NOMO-1 treated with dmso at 0.1 percent for 144 hours (cell line): ENCODE data around the gene ASB9.
"Not testable (repeated sequence)": the region's sequence is repeated elsewhere in the genome, so short reads cannot be mapped to it uniquely, and the experiment has no call there.

Experiments used
- DNase-seq: peaks from one replicate; lab custom pipeline; 2025; ENCODE audit not compliant: unreplicated experiment; lab: John Stamatoyannopoulos, UW

ASB9 gene, protein sequence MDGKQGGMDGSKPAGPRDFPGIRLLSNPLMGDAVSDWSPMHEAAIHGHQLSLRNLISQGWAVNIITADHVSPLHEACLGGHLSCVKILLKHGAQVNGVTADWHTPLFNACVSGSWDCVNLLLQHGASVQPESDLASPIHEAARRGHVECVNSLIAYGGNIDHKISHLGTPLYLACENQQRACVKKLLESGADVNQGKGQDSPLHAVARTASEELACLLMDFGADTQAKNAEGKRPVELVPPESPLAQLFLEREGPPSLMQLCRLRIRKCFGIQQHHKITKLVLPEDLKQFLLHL

DNA sequence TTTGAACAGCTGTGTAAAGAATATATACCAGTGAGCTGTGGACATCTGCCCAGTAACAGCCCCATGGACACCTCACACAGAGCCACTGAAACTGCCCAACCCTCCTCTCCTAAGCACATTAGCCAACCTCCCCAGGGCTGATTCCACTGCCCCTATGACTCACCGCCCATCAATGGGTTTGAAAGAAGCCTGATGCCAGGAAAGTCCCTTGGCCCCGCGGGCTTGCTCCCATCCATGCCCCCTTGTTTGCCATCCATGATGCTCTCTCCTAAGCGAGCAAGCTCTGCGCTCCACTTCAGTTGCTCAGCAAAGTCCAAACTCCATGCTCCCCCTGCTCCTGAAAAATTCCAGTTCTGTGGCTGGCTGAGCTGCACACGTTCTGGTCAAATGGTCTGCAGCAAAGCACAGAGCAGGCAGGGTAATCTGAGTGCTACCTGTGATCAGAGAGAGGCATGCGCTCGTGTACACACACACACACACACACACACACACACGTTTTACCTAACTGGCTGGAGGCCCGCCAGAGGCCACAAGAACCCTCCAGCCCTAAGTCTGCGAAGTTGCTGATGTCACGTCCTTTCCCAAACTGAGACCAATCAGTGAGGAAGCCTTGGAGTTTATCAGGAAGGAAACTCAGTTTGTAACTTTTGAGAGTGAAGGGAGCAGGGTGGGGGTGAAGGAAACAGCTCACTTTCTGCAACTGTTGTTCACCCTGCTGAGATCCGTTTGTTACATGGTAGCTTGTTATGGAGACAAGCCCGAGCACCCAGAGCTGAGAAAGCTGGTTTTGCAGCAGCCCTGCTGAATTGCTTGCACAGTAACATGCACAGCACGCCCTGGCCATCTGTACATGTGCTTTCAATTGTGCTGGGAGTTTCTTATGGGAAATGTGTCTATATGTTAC lies at the start of gene ASB9:
Gene ASB9 (minus strand): TSS at position 466 of the 904 bp plus-strand sequence. CDS start 209 bp downstream, at position 257.
- no peak for DNase-seq

DNA sequence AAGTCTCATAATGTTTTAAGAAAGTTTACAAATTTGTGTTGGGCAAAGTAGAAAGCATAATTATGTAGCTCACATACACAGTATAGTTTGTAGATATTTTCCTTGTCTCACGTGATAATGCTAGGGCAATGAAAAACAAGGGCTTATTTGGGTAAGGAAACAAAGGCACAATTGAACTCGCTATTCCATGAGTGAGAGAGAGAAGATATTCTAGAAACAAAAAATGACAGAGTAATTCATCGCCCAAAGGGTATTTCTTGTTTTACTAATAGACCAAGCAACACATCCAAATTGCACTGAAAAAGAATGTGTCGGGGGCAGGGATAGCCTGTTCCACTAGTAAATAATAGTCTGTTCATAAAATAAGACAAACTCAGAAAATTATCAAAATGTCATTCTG lies 49.2 kb upstream of the ASB9 start:
- no peak for DNase-seq

DNA sequence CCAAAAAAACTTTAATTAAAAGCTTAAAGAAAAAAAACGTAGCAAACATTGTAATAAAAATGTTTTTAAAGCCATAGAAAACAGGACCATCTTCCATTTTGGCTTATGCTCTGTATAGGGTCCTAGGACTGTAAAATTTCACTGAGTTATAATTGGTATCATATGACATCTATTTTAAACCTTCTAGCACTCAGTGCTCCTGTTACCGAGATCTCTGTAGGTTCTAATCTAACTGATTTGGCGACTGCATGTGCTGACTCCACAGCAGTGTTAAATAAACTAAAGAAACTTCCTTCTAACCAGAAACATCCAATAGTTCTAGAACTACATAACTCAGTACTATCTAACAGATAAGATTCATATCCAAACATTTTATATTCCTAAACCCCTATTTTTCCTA lies 45.6 kb upstream of the ASB9 start, which contains the start of gene ASB11:
Gene ASB11 (minus strand): TSS at position 132 of the 400 bp plus-strand sequence. CDS start 35 bp downstream, at position 97.
- no peak for DNase-seq

DNA sequence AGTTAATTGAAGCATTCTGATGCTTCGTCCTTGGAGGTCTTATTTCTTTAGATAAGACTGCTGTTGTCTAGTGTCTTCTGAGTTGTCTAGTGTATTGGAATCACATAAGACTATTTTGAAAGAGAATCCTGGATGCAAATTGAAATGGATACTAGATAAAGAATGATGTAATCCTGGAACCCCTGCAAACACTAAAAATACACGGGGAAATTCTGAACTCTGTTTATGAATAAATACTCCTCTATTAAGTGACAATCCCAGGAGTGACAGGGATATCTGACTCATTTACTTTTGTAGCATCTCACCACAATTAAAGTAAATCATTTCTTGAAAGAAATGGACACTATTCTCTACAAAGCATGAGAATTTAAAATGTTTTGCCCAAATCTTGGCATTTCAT lies 44.6 kb upstream of the ASB9 start:
- no peak for DNase-seq

DNA sequence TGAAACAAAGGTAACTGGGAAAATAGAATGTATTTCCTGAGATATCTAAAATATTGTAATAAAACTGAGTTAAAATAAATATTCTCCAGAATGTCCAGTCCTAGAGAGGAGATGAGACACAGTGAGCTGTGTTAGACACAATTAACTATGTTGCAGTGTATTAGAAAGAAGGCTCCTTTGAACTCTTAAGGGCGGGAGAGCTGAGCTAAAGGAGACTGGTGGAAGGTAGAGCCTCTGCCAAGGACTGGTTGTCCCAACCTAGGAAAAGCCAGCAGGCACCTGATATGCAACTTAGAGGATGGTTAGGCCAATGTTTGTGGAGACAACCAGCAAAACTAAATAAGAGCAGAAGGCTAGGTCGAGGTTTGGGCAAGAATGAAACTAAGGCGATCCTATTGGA lies 41.2 kb upstream of the ASB9 start:
- DNase-seq: no peak

DNA sequence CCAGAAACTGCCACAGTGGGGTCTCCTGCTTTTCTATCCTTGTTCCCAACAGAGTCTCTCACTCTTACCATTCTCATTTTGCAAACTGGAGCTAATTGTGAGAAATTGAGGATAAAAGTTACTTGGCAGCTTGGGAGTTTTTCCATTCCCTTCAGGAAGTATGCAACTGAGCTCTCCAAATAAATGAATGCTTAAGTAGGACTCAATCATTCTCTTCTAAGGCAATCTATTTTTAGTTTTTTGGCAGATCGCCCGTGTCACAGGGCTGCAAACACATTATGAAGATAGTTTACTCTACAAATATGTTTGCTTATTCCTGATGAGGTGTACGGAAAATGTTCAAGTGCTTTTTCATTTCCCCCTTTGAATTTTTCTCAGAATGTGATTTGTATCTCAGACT lies 40.2 kb upstream of the ASB9 start:
- no peak for DNase-seq

DNA sequence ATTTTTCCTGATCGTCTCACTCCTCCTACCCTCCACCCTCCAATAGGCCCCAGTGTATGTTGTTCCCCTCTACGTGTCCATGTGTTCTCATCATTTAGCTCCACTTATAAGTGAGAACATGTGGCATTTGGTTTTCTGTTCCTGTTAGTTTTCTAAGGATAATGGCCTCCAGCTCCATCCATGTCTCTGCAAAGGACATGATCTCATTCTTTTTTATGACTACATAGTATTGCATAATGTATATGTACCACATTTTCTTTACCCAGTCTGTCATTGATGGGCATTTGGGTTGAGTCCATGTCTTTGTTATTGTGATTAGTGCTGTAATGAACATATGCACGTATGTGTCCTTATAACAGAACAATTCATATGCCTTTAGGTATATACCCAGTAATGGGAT lies 36.0 kb upstream of the ASB9 start:
- not testable (repeated sequence) for DNase-seq

DNA sequence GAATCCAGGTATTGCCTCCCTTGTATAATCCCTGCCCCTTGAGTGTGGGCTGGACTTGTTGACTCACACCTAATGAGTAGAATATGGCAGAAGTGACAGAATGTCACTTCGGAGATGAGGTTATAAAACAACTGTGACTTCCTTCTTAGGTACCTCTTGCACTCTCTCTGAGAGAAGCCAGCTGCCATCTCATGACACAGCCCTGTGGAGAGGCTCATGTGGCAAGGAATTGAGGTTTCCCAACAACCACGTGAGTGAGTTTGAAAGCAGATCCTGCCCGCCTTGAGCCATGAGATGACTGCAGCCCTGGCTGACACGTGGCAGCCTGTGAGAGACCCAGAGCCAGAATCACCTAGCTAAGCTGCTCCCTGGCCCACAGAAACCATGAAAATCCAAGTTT lies 32.0 kb upstream of the ASB9 start:
- peak; percentile 80 for DNase-seq

DNA sequence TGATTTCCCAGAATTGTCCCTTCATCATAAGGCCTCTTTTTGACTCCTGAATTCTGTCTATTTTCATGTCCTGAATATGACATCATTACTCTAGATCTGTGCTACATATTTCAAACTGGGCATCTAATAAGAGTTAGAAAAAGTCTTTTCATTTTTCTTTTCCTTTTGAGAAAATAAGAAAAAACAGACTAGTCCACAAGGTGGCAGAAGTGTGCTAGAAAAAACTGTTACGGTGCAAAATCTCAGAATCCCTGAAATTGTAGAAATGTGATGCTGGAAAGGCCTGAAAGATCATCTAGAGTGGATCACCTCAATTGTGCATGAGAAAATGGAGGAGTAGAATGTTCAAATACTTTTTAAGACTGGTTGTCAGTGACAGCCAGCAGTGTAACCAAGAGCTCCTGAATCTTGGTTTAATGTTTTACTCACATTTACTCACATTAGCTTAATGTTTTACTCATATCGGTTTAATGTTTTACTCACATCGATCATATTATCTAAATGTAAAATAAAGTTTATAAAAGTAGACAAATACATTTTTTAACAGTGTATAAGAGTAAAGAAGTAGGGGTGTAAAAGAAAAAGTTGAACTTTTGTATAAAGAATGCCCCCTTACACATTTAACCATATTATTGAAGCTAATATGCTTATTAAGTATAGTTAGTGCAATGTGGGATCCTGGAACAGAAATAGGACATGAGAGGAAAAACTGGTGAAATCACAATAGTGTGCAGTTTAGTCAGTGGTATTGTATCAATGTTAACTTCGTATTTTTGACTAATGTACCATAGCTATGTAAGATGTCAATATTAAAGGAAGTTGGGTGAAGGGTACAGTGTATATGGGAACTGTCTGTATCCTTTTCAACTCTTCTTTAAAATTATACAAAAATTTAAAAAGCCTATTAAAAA lies 30.3 kb upstream of the ASB9 start:
- DNase-seq: peak; percentile 5

DNA sequence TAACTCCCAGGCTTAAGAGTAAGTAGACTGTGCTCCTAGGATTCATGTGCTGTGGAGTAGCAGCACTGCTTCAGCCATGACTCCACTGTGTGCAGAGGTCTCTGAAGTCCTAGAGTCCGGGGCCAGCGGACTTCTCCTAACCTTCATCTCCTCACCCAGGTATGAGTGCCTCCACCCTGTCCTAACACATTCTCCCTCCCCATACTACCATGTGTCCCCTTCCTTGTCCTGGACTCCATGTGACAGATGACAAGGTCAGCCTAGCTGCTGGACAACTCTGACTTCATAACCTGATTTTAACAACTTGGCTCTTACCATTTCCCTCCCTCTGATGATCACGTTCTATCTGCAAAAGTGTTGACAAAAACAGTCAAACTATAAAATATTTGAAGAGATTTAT lies 28.9 kb upstream of the ASB9 start:
- DNase-seq: no peak

DNA sequence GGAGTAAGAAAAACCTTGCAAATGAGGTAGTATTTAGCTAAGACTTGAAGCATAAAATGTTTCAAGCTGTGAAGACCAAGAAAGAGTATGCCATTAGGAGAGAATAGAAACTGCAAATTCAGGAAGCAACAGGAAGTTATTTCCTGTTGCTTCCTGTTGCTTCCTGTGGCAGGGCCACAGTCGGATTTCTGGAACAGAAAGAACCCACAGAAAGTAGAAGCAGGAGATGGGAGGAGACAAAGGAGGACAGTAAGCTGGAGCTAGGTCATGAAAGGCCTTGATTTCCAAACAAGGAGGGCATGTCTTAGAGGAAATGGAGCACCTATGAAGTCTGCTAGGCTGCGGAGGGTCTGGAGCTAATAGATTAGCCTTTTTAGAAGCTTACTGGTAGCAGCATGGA lies 28.3 kb upstream of the ASB9 start:
- DNase-seq: no peak

DNA sequence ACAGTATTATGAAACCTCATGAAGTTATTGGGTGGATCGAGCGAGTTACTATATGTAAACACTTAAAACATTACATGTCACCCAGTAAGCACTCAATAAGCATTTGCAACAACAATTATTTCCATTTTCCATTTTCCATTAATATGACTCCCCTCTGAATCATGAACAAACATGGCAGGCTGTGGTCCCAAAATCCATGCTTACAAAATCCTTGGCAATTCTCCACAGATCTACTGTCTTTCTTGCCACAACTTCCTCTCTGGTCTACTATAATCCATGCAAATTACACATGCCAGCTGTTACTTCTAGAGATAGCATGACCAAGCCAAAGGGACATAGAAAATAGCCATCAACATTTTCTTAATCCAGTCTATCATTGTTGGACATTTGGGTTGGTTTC lies 23.6 kb upstream of the ASB9 start:
- no peak for DNase-seq

DNA sequence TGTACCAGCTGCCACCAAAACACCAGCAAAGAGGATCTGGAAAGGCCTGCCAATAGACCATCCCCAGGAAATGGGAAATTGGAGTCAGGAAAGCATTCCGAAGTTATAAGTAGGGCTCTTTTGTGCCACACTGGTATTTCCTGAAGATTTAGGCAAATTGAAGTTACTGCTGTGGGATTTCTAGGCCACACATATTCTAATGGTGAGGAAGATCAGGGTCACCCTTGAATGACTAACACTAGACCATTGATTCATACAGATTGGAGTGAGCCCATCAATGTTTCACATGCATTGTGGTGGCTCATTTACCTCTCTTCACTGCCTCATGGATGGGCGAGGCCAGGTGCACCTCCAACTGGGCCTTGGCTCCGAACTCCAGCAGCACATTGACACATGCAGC lies 23.0 kb upstream of the ASB9 start:
- DNase-seq: no peak

DNA sequence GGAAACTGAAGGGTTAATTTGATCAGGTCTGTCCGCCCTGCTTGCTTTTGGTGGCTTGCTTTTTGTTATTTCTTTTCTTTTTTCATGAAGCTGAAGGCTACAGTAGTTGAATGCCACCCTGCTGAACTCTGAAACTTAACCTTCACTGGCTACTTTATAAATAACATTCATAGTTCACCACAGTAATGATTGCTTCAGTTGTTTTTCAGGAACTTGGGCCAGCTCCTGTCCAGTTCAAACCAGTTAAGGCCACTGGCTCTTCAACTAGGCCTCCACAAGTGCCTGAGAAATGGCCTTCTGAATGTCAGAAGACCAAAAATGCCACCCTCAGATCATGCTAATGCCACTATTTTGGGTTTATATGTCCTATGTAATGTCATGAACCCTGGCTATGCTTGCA lies 7.7 kb upstream of the ASB9 start:
- DNase-seq: no peak

DNA sequence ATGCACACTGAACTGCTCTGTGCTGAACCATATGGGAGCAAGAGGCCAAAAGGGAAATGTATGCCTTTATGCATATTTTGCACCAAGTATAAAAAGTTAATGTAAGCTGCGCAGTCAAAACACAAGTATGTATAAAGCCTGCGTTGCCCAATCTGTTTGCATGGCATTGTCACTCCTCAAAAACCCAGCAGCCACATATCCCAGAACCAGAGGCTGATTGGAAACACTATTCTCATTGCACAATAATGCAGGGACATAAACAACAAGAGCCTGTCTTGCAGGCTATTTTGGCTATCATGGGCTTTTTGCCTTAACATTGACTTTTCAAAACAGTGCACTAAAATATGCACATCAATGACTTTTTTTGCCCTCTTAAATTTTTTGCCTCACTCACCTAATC lies 5.1 kb upstream of the ASB9 start:
- DNase-seq: no peak

DNA sequence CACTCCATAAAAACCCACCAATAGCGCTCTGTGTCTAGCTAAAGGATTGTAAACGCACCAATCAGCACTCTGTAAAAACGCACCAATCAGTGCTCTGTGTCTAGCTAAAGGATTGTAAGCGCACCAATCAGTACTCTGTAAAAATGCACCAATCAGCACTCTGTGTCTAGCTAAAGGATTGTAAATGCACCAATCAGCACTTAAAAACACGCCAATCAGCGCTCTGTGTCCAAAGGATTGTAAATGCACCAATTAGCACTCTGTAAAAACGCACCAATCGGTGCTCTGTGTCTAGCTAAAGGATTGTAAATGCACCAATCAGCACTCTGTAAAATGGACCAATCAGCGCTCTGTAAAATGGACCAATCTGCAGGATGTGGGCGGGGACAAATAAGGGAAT lies 3.4 kb upstream of the ASB9 start:
- DNase-seq: not testable (repeated sequence)

DNA sequence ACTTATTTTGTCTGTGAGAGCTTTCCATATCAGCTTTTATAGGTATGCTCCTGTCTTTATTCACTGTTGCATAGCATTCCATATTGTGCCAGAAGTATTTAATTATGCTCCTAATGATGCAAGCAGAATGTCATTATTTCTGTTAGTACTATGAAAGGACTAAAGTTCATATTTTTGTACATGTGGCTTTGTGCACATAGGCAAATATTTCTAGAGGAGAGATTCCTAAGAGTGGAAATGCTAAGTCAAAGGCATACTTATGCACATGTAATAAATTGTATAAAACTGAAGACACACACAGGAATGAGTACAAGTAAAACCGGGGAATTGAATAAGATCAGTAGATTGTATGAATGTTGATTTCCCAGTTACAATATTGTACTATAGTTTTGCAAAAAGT lies 1.9 kb upstream of the ASB9 start:
- no peak for DNase-seq

DNA sequence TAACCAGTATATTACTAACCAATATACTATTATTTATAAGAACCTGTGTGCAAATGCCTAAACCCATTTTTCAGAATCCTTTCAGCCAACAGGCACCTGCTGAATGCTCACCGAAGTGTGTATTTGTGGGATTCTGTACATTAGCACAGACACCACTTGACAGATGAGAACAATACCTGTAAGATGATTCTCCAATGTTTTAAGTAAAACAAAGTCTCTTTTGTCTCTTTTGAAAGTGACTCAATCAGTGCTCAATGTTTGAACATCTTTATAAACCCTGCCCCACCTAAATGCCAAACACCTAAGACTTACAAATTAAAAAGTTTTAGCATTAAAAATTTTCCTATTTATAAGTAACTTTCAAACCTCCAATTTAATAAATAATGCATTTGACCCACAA lies 763 bp downstream of the ASB9 start:
- DNase-seq: no peak

DNA sequence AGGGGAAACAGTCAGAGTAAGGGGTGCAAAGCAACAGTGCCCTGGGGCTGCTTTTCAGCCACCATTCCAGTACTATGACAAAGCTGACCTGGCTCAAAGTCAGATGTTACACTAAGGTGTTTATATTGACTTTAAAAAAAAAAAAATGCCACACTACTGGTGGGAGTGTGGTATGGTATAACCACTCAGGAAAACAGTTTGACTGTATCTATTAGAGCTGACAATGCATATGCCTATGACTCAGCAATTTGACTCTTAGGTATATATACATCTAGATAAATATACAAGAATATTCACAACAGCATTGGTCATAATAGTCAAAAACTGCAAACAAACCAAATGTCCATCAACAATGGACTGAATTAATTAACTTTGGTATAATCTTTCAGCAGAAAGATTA lies 15.0 kb downstream of the ASB9 start:
- DNase-seq: no peak

DNA sequence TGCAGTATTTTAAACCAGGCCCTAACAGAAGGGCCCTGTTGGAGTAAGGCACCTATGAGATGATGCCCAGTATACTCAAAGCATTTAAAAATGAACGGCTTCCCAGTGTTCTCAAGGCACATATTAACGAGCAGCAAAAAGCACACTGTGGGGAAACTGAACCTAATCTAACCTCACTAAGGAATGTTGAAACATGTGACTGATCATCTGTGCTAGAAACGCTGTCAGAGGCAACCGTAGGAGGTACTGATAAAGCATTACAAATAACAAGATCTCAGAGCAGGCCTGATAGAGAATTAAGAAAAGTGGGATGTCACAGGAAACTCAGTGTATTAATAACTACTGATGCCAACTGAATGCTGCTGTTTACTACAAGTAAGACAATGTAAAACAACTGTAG lies 24.0 kb downstream of the ASB9 start:
- DNase-seq: no peak

DNA sequence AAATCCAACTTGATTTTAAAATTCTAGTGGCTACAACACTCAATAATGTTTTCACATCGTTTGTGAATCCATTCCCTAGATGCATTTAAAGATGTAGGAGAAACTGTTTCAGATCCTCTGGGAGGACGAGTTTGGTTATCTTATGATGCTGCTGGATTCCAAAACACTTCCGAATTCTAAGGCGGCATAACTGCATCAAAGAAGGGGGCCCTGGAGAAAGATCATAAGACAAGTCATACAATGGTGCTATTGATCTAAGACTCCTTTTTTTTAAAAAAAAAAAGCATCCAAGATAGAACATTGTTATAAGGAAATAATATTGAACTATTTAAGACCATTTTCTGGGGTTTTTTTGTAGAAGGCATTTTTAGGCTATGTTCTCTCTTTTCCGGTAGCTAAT lies 25.5 kb downstream of the ASB9 start:
- no peak for DNase-seq
